Smooth muscle cell (in vitro differentiated cells): ENCODE results near the gene UTP3. TPM values are rescaled to one million over a fixed set of nuclear protein-coding genes. Genes with fewer than 3 reads are reported as not detected.

Source experiments
- DNase-seq: peaks from one replicate; lab custom pipeline; 2025; ENCODE audit not compliant: unreplicated experiment; lab: John Stamatoyannopoulos, UW
- H2AFZ ChIP-seq: fragments of 200-600 bp; sonication (generic); 2 replicates; pipeline ENCODE4 v1.6.0; 2016; ENCODE audit warnings: antibody characterized with exemption, low read depth, mild to moderate bottlenecking
- H3F3A ChIP-seq: fragments of 200-600 bp; sonication (generic); 2 replicates; pipeline ENCODE4 v1.6.0; 2017; ENCODE audit warnings: antibody characterized with exemption, low read depth
- H3K27ac ChIP-seq: fragments of 200-600 bp; sonication (generic); 2 replicates; pipeline ENCODE4 v1.5.1; 2016; ENCODE audit warnings: low read depth, mild to moderate bottlenecking
- H3K27me3 ChIP-seq: fragments of 200-600 bp; sonication (generic); 2 replicates; pipeline ENCODE4 v1.6.1; 2016; ENCODE audit warnings: low read depth, mild to moderate bottlenecking
- H3K36me3 ChIP-seq: fragments of 200-600 bp; sonication (generic); 2 replicates; pipeline ENCODE4 v1.5.1; 2016; ENCODE audit warnings: low read depth
- H3K4me1 ChIP-seq: fragments of 200-600 bp; sonication (generic); 2 replicates; pipeline ENCODE4 v1.5.1; 2016; ENCODE audit warnings: low read depth
- H3K4me2 ChIP-seq: fragments of 200-600 bp; sonication (generic); 2 replicates; pipeline ENCODE4 v1.6.0; 2016; ENCODE audit warnings: mild to moderate bottlenecking
- H3K4me3 ChIP-seq: fragments of 200-600 bp; sonication (generic); 2 replicates; pipeline ENCODE4 v1.5.1; 2016; ENCODE audit warnings: mild to moderate bottlenecking
- H3K79me2 ChIP-seq: fragments of 200-600 bp; sonication (generic); 2 replicates; pipeline ENCODE4 v1.6.0; 2016; ENCODE audit warnings: low read depth, mild to moderate bottlenecking
- H3K9ac ChIP-seq: fragments of 200-600 bp; sonication (generic); 2 replicates; pipeline ENCODE4 v1.6.0; 2016; ENCODE audit warnings: low read depth
- H3K9me3 ChIP-seq: fragments of 200-600 bp; sonication (generic); replicated peaks from 2 replicates; pipeline ENCODE4 v1.5.1; 2016; ENCODE audit warnings: low read depth
- H4K20me1 ChIP-seq: fragments of 200-600 bp; sonication (generic); 2 replicates; pipeline ENCODE4 v1.6.0; 2016; ENCODE audit warnings: low read depth
- WGBS: methylation state at CpG from one replicate; pipeline ENCODE4 v1.1.7; 2016; ENCODE audit warnings: low lambda C conversion rate; 5-methylcytosine and 5-hydroxymethylcytosine counted together
- polyA plus RNA-seq: library from polyadenylated mRNA; unstranded; fragments of >200 nt; fragmentation: Nextera tagmentation; extraction: Ambion mirVana; gene quantifications from 2 replicates; pipeline ENCODE4 v1.2.1, GENCODE V29; 2016
- total RNA-seq: library from RNA; depleted of rRNA; stranded (reverse); fragments of >200 nt; gene quantifications from 2 replicates; pipeline ENCODE4 v1.2.3, GENCODE V29; 2014
- TF ChIP-seq, protein P1 (sequence below): fragments of 200-600 bp; sonication (generic); IDR thresholded peaks from 2 replicates; pipeline ENCODE4 v1.5.1; 2017; ENCODE audit warnings: borderline replicate concordance, mild to moderate bottlenecking, antibody characterized with exemption; ENCODE audit not compliant: insufficient read depth, poor library complexity, severe bottlenecking

The UTP3 gene
- total and polyA plus RNA-seq, 2 experiments from 2014 or later: 11.8 to 15.2 TPM

GRCh38 chr4:70712150-70712549 is 23.8 kb downstream of the UTP3 start:
- Histone ChIP-seq H3F3A (peaks cover 7% of the 10 kb centered on the region), H4K20me1 (peaks cover 43% of the 10 kb centered on the region), H3K9me3 (no peaks in the 10 kb centered on the region), H3K4me1 (peaks cover 5% of the 10 kb centered on the region), H3K4me2 (no peak overlapping the region), H3K79me2 (peaks cover 88% of the 10 kb centered on the region), H2AFZ (no peak overlapping the region), H3K36me3 (no peaks in the 10 kb centered on the region), H3K27ac (no peak overlapping the region), H3K4me3 (no peak overlapping the region), H3K27me3 (no peaks in the 10 kb centered on the region), H3K9ac (no peak overlapping the region)
- TF ChIP-seq, protein P1, sequence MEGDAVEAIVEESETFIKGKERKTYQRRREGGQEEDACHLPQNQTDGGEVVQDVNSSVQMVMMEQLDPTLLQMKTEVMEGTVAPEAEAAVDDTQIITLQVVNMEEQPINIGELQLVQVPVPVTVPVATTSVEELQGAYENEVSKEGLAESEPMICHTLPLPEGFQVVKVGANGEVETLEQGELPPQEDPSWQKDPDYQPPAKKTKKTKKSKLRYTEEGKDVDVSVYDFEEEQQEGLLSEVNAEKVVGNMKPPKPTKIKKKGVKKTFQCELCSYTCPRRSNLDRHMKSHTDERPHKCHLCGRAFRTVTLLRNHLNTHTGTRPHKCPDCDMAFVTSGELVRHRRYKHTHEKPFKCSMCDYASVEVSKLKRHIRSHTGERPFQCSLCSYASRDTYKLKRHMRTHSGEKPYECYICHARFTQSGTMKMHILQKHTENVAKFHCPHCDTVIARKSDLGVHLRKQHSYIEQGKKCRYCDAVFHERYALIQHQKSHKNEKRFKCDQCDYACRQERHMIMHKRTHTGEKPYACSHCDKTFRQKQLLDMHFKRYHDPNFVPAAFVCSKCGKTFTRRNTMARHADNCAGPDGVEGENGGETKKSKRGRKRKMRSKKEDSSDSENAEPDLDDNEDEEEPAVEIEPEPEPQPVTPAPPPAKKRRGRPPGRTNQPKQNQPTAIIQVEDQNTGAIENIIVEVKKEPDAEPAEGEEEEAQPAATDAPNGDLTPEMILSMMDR: no peak
- no peak for DNase-seq
- 90% methylated on average over 3 of the region's 3 CpGs for WGBS

GRCh38 chr4:70712604-70713452 is 24.5 kb downstream of the UTP3 start:
- no peak overlapping the region for H3K4me3 ChIP-seq
- TF ChIP-seq, protein P1: no peak
- no peak for DNase-seq
- peaks cover 3% of the 10 kb centered on the region for H3F3A ChIP-seq
- no peaks in the 10 kb centered on the region for H3K27me3 ChIP-seq
- no peak overlapping the region for H2AFZ ChIP-seq
- no peak overlapping the region for H3K9ac ChIP-seq
- H3K4me1 ChIP-seq: peaks cover 3% of the 10 kb centered on the region
- H3K36me3 ChIP-seq: no peaks in the 10 kb centered on the region
- 89% methylated on average over 7 of the region's 7 CpGs for WGBS
- H3K79me2 ChIP-seq: peaks cover 84% of the 10 kb centered on the region
- no peak overlapping the region for H3K4me2 ChIP-seq
- H4K20me1 ChIP-seq: peaks cover 38% of the 10 kb centered on the region
- H3K27ac ChIP-seq: peak overlapping the region; percentile 32
- H3K9me3 ChIP-seq: no peaks in the 10 kb centered on the region

DNA sequence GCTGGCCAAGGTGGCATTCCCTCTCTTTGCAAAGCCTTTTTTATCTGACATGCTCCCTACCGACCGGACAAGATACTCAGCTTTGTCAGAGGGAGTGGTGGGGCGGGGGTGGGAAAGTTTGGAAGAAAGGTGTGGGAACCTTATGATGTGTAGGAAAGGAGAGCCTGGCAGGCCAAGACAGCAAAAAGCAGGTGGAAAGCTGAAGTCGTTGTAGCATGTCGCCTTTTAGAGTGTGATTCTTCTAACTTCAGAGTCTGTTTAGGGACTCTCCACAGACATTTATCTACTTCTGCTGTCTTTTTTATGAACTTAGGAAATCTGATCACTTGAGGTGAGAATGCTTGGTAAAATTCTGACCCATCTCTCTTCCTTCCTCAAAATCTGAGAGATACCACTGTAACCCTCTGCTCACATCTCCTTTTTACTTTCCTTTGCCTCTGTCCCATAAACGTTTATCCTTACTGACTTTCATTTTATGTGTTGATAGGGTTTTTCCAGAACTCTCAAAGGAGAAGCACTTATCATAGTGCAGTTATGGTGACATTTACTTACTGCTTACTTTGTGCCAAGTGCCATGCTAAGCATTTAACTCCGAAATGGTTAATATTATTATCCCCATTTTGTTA is 25.2 kb downstream of the UTP3 start:
- 65% methylated on average over 7 of the region's 7 CpGs for WGBS
- H3K27me3 ChIP-seq: no peaks in the 10 kb centered on the region

More for the DNA sequence above, 25.2 kb downstream of the UTP3 start:
- no peak overlapping the region for H3K4me3 ChIP-seq
- peak overlapping the region; percentile 32 for H3K27ac ChIP-seq
- no peaks in the 10 kb centered on the region for H3K36me3 ChIP-seq
- H2AFZ ChIP-seq: no peak overlapping the region
- peaks cover 3% of the 10 kb centered on the region for H3K4me1 ChIP-seq
- H3K4me2 ChIP-seq: no peak overlapping the region
- DNase-seq: no peak
- H3K9ac ChIP-seq: no peak overlapping the region
- H3K79me2 ChIP-seq: peaks cover 84% of the 10 kb centered on the region
- TF ChIP-seq, protein P1: no peak
- H3F3A ChIP-seq: no peaks in the 10 kb centered on the region
- H3K9me3 ChIP-seq: no peaks in the 10 kb centered on the region
- H4K20me1 ChIP-seq: peaks cover 34% of the 10 kb centered on the region
